Measurements from ENCODE around the gene INTS4.
"Not testable (repeated sequence)": the region's sequence is repeated elsewhere in the genome, so short reads cannot be mapped to it uniquely, and the experiment has no call there.

INTS4 gene, protein sequence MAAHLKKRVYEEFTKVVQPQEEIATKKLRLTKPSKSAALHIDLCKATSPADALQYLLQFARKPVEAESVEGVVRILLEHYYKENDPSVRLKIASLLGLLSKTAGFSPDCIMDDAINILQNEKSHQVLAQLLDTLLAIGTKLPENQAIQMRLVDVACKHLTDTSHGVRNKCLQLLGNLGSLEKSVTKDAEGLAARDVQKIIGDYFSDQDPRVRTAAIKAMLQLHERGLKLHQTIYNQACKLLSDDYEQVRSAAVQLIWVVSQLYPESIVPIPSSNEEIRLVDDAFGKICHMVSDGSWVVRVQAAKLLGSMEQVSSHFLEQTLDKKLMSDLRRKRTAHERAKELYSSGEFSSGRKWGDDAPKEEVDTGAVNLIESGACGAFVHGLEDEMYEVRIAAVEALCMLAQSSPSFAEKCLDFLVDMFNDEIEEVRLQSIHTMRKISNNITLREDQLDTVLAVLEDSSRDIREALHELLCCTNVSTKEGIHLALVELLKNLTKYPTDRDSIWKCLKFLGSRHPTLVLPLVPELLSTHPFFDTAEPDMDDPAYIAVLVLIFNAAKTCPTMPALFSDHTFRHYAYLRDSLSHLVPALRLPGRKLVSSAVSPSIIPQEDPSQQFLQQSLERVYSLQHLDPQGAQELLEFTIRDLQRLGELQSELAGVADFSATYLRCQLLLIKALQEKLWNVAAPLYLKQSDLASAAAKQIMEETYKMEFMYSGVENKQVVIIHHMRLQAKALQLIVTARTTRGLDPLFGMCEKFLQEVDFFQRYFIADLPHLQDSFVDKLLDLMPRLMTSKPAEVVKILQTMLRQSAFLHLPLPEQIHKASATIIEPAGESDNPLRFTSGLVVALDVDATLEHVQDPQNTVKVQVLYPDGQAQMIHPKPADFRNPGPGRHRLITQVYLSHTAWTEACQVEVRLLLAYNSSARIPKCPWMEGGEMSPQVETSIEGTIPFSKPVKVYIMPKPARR

GRCh38 chr11:77994434-77995362 lies at the start of gene INTS4:
TSS of gene INTS4 (minus strand) at chr11:77994668. CDS start at chr11:77994643, 25 bp downstream.
- peak; percentile 99 for DNase-seq

DNA sequence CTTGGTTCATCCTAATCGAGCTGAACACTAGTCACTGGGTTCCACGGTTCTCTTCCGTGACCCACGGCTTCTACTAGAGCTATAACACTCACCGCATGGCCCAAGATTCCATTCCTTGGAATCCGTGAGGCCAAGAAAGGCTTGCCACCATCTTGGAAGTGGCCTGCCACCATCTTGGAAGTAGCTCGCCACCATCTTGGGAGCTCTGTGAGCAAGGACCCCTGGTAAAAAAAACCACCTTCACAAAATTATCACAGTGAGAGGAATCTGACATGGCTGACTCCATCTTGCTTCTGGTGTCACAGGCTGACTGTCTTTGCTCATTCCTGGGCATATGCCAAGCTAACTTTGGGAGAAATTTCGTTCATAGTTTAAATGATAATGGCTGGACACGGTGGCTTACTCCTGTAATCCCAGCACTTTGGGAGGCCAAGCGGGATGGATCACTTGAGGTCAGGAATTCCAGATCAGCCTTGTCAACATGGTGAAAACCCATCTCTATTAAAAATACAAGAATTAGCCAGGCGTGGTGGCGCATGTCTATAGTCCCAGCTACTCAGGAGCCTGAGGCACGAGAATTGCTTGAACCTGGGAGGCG lies 47.5 kb upstream of the INTS4 start:
- DNase-seq, result no peak

DNA sequence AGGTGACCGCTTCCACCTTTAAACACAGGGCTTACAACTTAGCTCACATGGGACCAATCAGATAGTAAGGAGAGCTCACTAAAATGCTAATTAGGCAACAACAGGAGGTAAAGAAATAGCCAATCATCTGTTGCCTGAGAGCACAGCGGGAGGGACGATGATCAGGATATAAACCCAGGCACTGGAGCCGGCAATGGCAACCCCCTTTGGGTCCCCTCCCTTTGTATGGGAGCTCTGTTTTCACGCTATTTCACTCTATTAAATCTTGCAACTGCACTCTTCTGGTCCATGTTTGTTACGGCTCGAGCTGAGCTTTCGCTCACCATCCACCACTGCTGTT lies 46.9 kb upstream of the INTS4 start:
- not testable (repeated sequence) for DNase-seq

DNA sequence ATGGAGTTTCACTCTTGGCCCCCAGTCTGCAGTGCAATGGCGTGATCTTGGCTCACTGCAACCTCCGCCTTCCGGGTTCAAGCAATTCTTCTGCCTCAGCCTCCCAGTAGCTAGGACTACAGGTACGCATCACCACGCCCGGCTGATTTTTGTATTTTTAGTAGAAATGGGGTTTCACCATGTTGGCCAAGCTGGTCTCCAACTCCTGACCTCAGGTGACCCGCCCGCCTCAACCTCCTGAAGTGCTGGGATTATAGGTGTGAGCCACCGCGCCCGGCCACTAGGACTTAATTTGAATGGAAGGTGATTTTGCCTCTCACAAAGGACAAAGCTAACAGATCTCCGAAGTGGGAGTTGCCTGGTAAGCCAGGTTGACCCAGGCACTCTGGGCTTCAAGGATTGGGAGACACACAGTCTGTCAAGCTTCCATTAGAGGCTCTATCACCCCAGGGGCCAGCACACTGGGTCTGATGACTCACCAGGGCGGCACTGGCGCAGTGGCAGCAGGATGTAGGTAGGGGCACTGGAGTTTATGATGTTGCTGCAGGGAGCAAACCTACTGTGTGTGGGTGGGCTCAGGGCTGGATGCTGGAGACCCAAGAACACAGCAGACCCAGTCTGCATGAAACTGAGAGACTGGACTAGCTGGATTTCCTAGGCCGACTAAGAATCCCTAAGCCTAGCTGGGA lies 46.4 kb upstream of the INTS4 start:
- DNase-seq, result no peak

GRCh38 chr11:78039919-78040671 lies 45.6 kb upstream of the INTS4 start:
- DNase-seq, result no peak

- DNase-seq, result no peak
Measured at GRCh38 chr11:78039391-78039918, 45.0 kb upstream of the INTS4 start.

DNA sequence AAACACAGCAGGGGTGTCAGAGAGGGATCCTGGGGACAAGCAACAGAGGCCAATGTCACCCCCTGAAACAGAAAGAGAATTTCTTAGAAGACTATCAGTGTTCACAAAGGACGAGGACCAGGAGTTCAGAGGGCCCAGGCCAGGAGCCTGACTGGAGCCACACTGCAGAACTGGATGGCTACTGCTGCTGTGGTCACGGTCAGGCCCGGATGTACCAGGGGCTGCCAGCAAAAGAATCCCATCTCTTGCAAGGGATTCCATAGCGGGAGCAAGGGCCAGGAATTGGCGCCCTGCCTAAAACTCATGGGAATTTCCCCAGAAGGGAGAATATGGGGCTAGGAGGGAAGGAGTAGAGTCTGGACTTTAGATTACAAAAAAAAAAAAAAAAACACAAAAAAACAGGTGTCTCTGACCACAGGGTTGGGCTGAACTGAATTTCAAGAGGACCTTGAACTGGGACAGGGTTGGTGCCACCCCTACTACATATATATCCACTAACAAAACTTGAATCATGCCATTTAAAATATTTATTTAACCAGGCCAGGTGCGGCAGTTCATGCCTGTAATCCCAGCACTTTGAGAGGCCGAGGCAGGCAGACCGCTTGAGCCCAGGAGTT lies 44.3 kb upstream of the INTS4 start:
- DNase-seq, result no peak

- DNase-seq, result no peak
Measured at GRCh38 chr11:78037825-78038620, 43.6 kb upstream of the INTS4 start.

DNA sequence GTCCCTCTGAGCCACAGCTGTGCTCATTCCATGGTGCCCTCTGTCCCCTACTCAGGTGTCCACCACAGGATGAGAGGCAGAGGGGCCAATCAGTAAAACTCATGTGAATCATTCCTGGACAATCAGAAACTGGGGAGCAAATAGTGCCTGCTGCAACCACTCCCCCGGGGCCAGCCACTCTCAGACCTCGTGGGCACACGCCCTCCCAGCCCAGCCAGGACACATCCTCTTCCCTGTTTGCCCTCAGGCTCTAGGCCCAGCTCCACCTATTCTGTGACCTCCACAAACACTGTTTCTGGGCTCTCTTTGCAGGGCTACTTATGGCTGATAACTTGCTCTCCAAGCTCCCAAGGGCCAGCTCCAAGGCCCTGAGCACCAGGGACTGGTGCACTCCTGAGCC lies 42.6 kb upstream of the INTS4 start:
- DNase-seq, result no peak

GRCh38 chr11:78036313-78036712 lies 41.8 kb upstream of the INTS4 start:
- DNase-seq, result no peak

DNA sequence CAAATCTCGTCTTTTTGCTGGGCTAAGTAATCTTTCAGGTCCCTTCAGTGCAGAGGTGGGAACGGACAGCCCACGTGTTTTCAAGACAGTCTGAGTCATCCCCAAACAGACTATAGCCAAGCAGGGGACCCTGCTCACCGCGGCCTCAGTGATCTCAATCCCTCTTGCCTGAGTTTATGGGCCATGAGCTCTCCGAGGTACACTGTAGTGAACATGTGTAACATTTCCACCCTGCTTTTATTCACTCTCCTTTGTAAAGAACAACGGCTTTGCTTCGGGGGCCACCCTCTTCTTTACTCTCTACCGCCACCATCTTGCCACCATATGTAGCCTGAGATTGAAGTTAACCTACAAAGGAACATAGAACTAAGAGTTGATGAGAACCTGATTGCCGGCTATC lies 40.2 kb upstream of the INTS4 start:
- DNase-seq, result no peak

DNA sequence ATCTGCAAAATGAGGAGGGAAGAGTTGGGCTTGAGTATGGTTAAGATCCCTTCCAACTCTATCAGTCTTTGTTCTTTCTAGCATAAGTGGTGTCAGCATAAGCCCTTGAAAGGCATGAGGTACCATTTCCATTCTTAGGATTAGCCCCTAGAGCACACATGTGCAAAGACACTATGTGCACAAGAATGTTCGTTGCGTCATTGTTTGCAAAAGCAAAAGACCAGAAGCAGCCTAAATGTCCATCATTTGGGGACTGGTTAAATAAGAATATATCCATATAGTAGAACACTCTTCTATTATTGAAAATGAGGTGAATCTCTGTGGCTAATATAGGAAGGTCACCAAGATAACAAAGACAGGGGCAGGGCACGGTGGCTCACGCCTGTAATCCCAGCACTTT lies 38.6 kb upstream of the INTS4 start:
- no peak for DNase-seq

DNA sequence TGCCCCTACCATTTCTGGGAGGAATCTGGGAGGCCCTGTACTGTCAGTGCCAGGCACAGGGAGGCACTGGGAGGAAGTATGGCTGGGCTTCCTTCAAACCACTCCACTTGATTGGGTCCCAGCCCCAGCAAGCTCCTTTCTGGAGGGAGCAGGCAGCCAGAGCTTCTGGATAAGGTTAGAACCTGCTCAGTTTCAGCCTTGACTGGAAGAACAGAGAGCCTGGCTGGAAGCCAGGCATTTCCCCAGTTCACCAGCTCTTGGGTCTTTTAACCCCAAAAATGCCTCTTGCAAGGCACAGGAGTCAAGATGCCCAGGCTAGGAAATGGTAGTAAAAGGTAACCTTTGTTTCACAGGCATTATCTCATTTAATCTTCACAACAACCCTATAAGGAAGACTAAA lies 37.6 kb upstream of the INTS4 start:
- DNase-seq, result no peak

DNA sequence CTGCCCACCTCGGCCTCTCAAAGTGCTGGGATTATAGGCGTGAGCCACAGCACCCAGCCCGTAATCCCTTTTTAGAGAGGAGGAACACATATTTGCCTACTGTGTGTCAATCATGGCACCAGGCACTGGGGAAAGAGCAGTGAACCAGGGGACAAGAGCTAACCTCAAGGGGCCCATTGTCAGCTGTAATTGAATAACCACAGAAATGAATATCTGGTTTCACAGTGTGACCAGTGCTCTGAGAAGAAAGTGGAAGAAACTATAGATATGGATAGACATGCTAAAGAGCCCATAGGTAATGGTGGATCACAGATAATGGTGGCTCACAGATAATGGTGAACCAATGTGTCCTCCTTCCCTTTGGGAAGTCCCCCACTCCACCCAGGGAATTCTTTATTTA lies 37.2 kb upstream of the INTS4 start:
- DNase-seq, result no peak

DNA sequence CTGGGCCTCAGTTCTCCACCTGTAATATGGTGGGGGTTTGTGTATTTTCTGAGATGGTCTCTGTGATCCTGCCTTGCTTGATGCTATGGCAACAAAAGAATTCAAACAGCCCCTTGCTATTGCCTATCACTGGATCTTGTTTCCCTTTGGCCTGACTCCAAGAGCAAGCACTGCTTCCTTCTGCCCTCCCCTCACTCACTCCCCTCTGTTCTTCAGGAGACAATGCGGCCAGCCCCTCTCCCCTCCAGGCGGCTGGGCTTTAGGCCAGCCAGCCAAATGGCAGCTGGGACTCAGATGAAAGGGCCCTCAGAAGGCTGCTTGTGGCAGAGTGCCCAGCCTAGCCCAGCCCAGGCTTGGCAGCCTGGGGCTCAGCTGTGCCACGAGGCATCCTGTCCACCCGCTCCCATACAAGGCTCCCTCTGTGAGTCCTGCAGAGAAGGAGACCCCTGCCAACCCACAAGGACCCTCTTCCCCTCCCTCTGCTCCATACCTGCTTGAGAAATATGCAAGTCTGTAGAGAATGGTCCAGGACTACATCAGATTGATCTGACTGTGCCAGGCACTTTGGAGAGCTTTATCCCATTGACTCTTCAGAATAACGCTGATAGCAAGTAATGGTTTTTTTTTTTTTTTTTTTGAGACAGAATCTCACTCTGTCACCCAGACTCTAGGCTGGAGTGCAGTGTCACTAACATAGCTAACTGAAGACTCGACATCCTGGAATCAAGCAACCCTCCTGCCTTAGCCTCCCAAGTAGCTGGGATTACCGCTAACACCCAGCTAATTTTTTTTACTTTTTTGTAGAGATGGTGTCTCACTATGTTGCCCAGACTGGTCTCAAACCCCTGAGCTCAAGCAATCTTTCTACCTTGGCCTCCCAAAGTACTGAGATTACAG lies 36.2 kb upstream of the INTS4 start:
- DNase-seq, result no peak

DNA sequence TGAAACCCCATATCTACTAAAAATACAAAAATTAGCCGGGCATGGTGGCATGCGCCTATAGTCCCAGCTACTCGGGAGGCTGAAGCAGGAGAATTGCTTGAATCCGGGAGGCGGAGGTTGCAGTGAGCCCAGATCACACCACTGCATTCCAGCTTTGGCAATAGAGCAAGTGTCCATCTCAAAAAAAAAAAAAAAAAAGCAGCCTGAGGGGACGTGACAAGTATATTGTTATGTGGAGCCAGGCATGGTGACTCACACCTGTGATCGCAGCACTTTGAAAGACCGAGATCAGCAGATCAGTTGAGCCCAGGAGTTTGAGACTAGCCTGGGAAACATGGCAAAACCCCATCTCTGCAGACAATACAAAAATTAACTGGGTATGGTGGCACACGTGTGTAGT lies 34.0 kb upstream of the INTS4 start:
- DNase-seq, result not testable (repeated sequence)

- no peak for DNase-seq
Measured at GRCh38 chr11:78027759-78028158, 33.3 kb upstream of the INTS4 start.

GRCh38 chr11:78025378-78025777 lies 30.9 kb upstream of the INTS4 start:
- no peak for DNase-seq

Data from stimulated activated naive CD4-positive, alpha-beta T cell treated with Interleukin-2 at 50 U/mL for 16 hours (primary cell).